Measurements from ENCODE around the gene NTN1. TPM values are rescaled to one million over a fixed set of nuclear protein-coding genes. Genes with fewer than 3 reads are reported as not detected.
"Not testable (repeated sequence)": the region's sequence is repeated elsewhere in the genome, so short reads cannot be mapped to it uniquely, and the experiment has no call there.

Gene NTN1
- polyA plus RNA-seq, 1 experiment: 0.05 TPM

DNA sequence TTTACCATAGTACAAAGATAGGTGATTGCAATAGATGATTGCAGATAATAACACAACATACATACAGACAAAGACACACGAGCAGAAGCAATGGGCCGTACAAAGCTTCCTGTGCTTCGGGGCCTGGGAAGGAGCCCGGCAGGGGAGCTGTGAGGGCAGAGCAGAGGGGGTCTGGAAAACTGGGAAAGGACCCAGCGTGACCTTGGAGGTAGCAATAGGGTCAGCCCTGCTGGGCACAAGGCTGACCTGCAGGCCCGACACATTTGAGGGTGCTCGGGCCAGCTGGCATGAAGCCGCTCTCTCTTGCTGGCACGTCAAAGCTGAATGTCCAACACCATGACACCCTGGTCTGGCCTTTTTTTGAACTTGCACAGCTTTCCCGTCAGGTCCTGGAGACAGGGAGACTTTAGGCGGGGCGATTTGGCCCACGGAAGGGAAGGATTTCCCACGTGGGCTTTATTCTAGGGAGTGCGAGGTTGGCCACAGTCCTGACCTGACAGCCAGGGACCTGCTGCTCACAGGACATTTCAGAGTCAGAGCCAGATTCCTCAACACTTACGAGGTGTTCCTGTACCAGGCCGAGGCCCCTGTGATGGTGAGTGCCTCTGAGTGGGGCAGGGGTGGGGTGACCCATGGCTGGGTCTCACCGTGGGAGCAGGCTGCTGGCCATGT lies 83.2 kb downstream of the NTN1 start:
- H3K27ac ChIP-seq (ENCODE audit: low read depth, low read length): no peak overlapping the region
- TF ChIP-seq, protein P1, sequence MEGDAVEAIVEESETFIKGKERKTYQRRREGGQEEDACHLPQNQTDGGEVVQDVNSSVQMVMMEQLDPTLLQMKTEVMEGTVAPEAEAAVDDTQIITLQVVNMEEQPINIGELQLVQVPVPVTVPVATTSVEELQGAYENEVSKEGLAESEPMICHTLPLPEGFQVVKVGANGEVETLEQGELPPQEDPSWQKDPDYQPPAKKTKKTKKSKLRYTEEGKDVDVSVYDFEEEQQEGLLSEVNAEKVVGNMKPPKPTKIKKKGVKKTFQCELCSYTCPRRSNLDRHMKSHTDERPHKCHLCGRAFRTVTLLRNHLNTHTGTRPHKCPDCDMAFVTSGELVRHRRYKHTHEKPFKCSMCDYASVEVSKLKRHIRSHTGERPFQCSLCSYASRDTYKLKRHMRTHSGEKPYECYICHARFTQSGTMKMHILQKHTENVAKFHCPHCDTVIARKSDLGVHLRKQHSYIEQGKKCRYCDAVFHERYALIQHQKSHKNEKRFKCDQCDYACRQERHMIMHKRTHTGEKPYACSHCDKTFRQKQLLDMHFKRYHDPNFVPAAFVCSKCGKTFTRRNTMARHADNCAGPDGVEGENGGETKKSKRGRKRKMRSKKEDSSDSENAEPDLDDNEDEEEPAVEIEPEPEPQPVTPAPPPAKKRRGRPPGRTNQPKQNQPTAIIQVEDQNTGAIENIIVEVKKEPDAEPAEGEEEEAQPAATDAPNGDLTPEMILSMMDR (IDR thresholded peaks at IDR 0.05; ENCODE audit: low read depth, low read length): no peak
- no peak overlapping the region for H3K4me3 ChIP-seq (ENCODE audit: low read depth, low read length)
- no peak for DNase-seq (ENCODE audit: low read depth, low spot score)
- POLR2A ChIA-PET: no interaction called here
- no peaks in the 10 kb centered on the region for H3K27me3 ChIP-seq (ENCODE audit: control insufficient read depth, insufficient read depth, low read length)
- CTCF ChIA-PET: no interaction called here
- peaks cover 3% of the 10 kb centered on the region; the same call in 1 of the 2 replicates for H3K9me3 ChIP-seq (ENCODE audit: control insufficient read depth, insufficient read depth, low read length)

GRCh38 chr17:9105068-9105868 lies 84.0 kb downstream of the NTN1 start:
- POLR2A ChIA-PET: no interaction called here

DNA sequence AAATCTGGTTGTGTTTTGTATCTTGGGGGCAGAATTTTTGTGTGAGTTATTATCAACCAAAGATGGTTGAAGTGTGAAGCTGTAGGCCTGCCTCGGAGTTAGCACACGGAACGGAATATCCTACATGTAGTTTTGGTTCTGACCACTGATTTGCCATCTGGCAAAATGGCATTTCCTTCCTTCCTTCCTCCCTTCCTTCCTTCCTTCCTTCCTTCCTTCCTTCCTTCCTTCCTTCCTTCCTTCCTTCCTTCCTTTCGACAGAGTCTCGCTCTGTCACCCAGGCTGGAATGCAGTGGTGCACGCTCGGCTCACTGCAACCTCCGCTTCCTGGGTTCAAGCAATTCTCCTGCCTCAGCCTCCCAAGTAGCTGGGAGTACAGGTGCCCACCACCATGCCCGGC lies 85.0 kb downstream of the NTN1 start:
- DNase-seq (ENCODE audit: low read depth, low spot score); H3K27ac ChIP-seq (ENCODE audit: low read depth, low read length); CTCF ChIA-PET; H3K9me3 ChIP-seq (ENCODE audit: control insufficient read depth, insufficient read depth, low read length); POLR2A ChIA-PET; H3K4me3 ChIP-seq (ENCODE audit: low read depth, low read length); H3K27me3 ChIP-seq (ENCODE audit: control insufficient read depth, insufficient read depth, low read length): not testable (repeated sequence)

More at GRCh38 chr17:9105068-9105868, 84.0 kb downstream of the NTN1 start:
- CTCF ChIA-PET: no interaction called here
- TF ChIP-seq, protein P1 (IDR thresholded peaks at IDR 0.05; ENCODE audit: low read depth, low read length): no peak
- Histone ChIP-seq H3K9me3 (ENCODE audit: control insufficient read depth, insufficient read depth, low read length) (peaks cover 3% of the 10 kb centered on the region; the same call in 1 of the 2 replicates), H3K27ac (ENCODE audit: low read depth, low read length) (no peak overlapping the region), H3K27me3 (ENCODE audit: control insufficient read depth, insufficient read depth, low read length) (no peaks in the 10 kb centered on the region), H3K4me3 (ENCODE audit: low read depth, low read length) (no peak overlapping the region)
- DNase-seq (ENCODE audit: low read depth, low spot score): no peak

GRCh38 chr17:9107527-9107926 lies 86.2 kb downstream of the NTN1 start:
- ChIA-PET POLR2A (no interaction called here), CTCF (no interaction called here)
- TF ChIP-seq, protein P1 (IDR thresholded peaks at IDR 0.05; ENCODE audit: low read depth, low read length): no peak
- H3K4me3 ChIP-seq (ENCODE audit: low read depth, low read length): no peak overlapping the region
- H3K9me3 ChIP-seq (ENCODE audit: control insufficient read depth, insufficient read depth, low read length): peaks cover 3% of the 10 kb centered on the region; the same call in 1 of the 2 replicates
- H3K27me3 ChIP-seq (ENCODE audit: control insufficient read depth, insufficient read depth, low read length): no peaks in the 10 kb centered on the region
- no peak overlapping the region for H3K27ac ChIP-seq (ENCODE audit: low read depth, low read length)
- no peak for DNase-seq (ENCODE audit: low read depth, low spot score)

DNA sequence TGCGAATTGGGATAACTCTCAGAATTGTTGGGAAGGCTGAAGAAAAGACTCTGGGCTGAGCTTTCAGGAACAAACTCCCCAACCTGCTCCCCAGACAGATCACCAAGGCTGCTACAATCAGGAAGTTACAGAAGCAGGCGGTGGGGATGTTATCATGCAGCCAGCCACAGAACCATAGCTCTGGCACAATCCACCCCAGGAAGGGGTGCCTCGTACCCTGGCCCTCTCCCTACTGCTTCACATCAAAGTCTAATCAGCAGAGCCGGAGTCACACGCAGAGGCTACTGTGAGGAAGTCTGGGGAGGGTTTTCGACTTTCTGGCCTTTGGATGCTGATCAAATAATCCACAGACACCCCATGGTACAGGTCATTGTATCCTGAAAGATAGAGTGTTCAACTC lies 86.8 kb downstream of the NTN1 start:
- TF ChIP-seq, protein P1 (IDR thresholded peaks at IDR 0.05; ENCODE audit: low read depth, low read length): no peak
- no peak overlapping the region for H3K27ac ChIP-seq (ENCODE audit: low read depth, low read length)
- ChIA-PET CTCF (no interaction called here), POLR2A (no interaction called here)
- no peaks in the 10 kb centered on the region for H3K27me3 ChIP-seq (ENCODE audit: control insufficient read depth, insufficient read depth, low read length)
- peaks cover 3% of the 10 kb centered on the region; the same call in 1 of the 2 replicates for H3K9me3 ChIP-seq (ENCODE audit: control insufficient read depth, insufficient read depth, low read length)
- no peak for DNase-seq (ENCODE audit: low read depth, low spot score)
- no peak overlapping the region for H3K4me3 ChIP-seq (ENCODE audit: low read depth, low read length)
